Spleen (tissue), 11 donors: ENCODE data around the gene TNFSF10. TPM values are rescaled to one million over a fixed set of nuclear protein-coding genes. Genes with fewer than 3 reads are reported as not detected.

Source experiments
- DNase-seq: peaks from one replicate; pipeline ENCODE4 v3.0.0-alpha.2; 2020
- H3K27ac ChIP-seq, 8 donors: fragments of 200-600 bp; sonication (generic) in 7 of 8; 1 replicate in 4 of 8; 2 replicates in 4 of 8; pipeline versions ENCODE4 v1.5.0 to v1.8.0; 2016 to 2021; ENCODE audit warnings: inconsistent platforms in 4 of 8, mild to moderate bottlenecking in 4 of 8, moderate library complexity in 1 of 8
- H3K27me3 ChIP-seq, 7 donors: fragments of 200-600 bp; sonication (generic) in 6 of 7; replicated peaks in 1 of 7; 1 replicate in 4 of 7; 2 replicates in 3 of 7; pipeline versions ENCODE4 v1.5.0 to v1.8.0; 2016 to 2021; ENCODE audit warnings: inconsistent platforms in 3 of 7, mild to moderate bottlenecking in 1 of 7
- H3K36me3 ChIP-seq, 6 donors: fragments of 200-600 bp; sonication (generic) in 5 of 6; 1 replicate in 4 of 6; 2 replicates in 2 of 6; pipeline versions ENCODE4 v1.5.0 to v1.8.0; 2016 to 2021; ENCODE audit warnings: inconsistent platforms in 2 of 6
- H3K4me1 ChIP-seq, 6 donors: fragments of 200-600 bp; sonication (generic) in 5 of 6; 1 replicate in 3 of 6; 2 replicates in 3 of 6; pipeline versions ENCODE4 v1.5.0 to v1.8.0; 2016 to 2021; ENCODE audit warnings: inconsistent platforms in 3 of 6
- H3K4me3 ChIP-seq, 8 donors: fragments of 200-600 bp; sonication (generic) in 7 of 8; 1 replicate in 4 of 8; 2 replicates in 4 of 8; pipeline versions ENCODE4 v1.5.0 to v1.8.0; 2016 to 2021; ENCODE audit warnings: inconsistent platforms in 4 of 8, mild to moderate bottlenecking in 4 of 8, moderate library complexity in 2 of 8
- H3K9me3 ChIP-seq, 8 donors: fragments of 200-600 bp; sonication (generic) in 7 of 8; 1 replicate in 4 of 8; 2 replicates in 4 of 8; pipeline versions ENCODE4 v1.5.0 to v1.8.0; 2016 to 2021; ENCODE audit warnings: inconsistent platforms in 4 of 8
- POLR2A ChIP-seq, 3 donors: fragments of 450-650 bp; IDR thresholded peaks; one replicate each; pipeline ENCODE4 v1.5.1; 2017; ENCODE audit warnings: antibody characterized with exemption in 3 of 3, mild to moderate bottlenecking in 1 of 3
- POLR2AphosphoS5 ChIP-seq, 3 donors: sonication (generic); formaldehyde crosslinking; IDR thresholded peaks; one replicate each; pipeline ENCODE4 v1.5.1; 2017; ENCODE audit warnings: antibody characterized with exemption in 3 of 3
- WGBS, 5 donors: extraction: QIAGEN DNeasy Blood & Tissue Kit in 3 of 5; methylation state at CpG; one replicate each; pipeline versions ENCODE4 v1.1.5 to v1.1.7; 2013 to 2018; 5-methylcytosine and 5-hydroxymethylcytosine counted together
- intact Hi-C: fragments of 100-400 bp; cut with DNase I; formaldehyde crosslinking; loops from one replicate; pipeline ENCODE4 v1.15.0; 2023; ENCODE audit warnings: low total_unique reads
- polyA plus RNA-seq, 3 donors: library from polyadenylated mRNA; stranded (reverse); fragments of 200-250 nt; gene quantifications; one replicate each; pipeline ENCODE4 v1.2.1, GENCODE V29; 2013
- total RNA-seq, 7 donors: library from RNA; depleted of rRNA in 3 of 7; stranded (reverse); fragments of >200 nt in 3 of 7; fragmentation: NEBNext Ultra II Directional in 4 of 7; extraction: Animal tissue kit (Norgen Biotek cat#: 25700) in 4 of 7; gene quantifications; one replicate each; pipeline versions ENCODE4 v1.1.0 to v1.2.1, GENCODE V29; 2016 to 2021
- TF ChIP-seq, protein P1 (sequence below), 11 experiments: fragments of 200-600 bp in 7 of 11; fragments of 450-650 bp in 4 of 11; sonication (generic) in 4 of 11; IDR thresholded peaks in 8 of 11; conservative IDR thresholded peaks in 3 of 11; 1 replicate in 7 of 11; 2 replicates in 4 of 11; pipeline versions ENCODE4 v1.4.0 to v1.8.0; 2016 to 2021; ENCODE audit warnings: antibody characterized with exemption in 11 of 11, inconsistent platforms in 4 of 11, mild to moderate bottlenecking in 1 of 11
- donor health status: healthy with polysubstance abuse.
- donor health status: DM: no; HTN: no; CAD: no; lungs with moderate emphysema.
- donor health status: DM: no; HTN: no; CAD: no.
- donor health status: Bipolar disorder and iron deficiency.
- donor health status: healthy.
- donor health status: DM: no; HTN: no; CAD: no.
- donor health status: DM: yes; HTN: yes; CAD: no.

The TNFSF10 gene
- total and polyA plus RNA-seq, 10 donors = 19.5 to 156 (median 87.4) TPM

- Histone ChIP-seq H3K36me3 (no peaks in the 10 kb centered on the region), H3K4me3 (no peak overlapping the region), H3K27ac (peak overlapping the region in 5 of 8 donors; percentile 33 to 71 (median 68)), H3K27me3 (no peaks in the 10 kb centered on the region), H3K9me3 (no peaks in the 10 kb centered on the region), H3K4me1 (peaks cover 0 to 18% (median 12%) of the 10 kb centered on the region in 6 donors)
- no peak for DNase-seq
- intact Hi-C loops = no loop called here
- 23 to 55% (median 48%) methylated on average over 2 of the region's 2 CpGs for WGBS, 5 donors
- TF ChIP-seq, protein P1, sequence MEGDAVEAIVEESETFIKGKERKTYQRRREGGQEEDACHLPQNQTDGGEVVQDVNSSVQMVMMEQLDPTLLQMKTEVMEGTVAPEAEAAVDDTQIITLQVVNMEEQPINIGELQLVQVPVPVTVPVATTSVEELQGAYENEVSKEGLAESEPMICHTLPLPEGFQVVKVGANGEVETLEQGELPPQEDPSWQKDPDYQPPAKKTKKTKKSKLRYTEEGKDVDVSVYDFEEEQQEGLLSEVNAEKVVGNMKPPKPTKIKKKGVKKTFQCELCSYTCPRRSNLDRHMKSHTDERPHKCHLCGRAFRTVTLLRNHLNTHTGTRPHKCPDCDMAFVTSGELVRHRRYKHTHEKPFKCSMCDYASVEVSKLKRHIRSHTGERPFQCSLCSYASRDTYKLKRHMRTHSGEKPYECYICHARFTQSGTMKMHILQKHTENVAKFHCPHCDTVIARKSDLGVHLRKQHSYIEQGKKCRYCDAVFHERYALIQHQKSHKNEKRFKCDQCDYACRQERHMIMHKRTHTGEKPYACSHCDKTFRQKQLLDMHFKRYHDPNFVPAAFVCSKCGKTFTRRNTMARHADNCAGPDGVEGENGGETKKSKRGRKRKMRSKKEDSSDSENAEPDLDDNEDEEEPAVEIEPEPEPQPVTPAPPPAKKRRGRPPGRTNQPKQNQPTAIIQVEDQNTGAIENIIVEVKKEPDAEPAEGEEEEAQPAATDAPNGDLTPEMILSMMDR (IDR thresholded peaks at IDR 0.05 in 8 of 11, conservative IDR thresholded peaks at IDR 0.05 in 3 of 11) = no peak
- TF ChIP-seq POLR2AphosphoS5 (IDR thresholded peaks at IDR 0.05) (no peak), POLR2A (IDR thresholded peaks at IDR 0.05) (no peak)
These were observed 7.3 kb upstream of the TNFSF10 start for GRCh38 chr3:172530566-172530965.

DNA sequence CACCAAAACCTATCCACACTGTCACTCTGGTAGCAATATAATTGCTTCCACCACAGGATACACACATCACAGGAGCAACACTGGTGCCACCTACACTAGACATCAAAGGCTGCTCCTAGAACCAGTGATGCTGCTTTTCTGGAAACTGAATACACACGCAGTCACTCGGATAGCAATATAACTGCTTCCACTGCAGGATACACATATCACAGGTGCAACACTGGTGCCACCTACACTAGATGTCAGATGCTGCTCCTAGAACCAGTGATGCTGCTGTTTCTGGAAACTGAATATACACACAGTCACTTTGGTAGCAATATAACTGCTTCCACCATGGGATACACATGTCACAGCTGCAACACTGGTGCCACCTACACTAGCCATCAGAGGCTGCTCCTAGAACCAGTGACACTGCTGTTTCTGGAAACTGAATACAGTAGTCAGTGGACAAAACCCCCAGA is 6.9 kb upstream of the TNFSF10 start:
- Histone ChIP-seq H3K27ac (peak overlapping the region in 5 of 8 donors; percentile 33 to 71 (median 68)), H3K4me3 (no peak overlapping the region)
- 58 to 89% (median 84%) methylated on average over 2 of the region's 2 CpGs for WGBS, 5 donors

GRCh38 chr3:172528677-172529076 is 5.4 kb upstream of the TNFSF10 start:
- no peak for TF ChIP-seq POLR2A (IDR thresholded peaks at IDR 0.05)
- TF ChIP-seq POLR2AphosphoS5 (IDR thresholded peaks at IDR 0.05) = no peak
- TF ChIP-seq, protein P1 (IDR thresholded peaks at IDR 0.05 in 8 of 11, conservative IDR thresholded peaks at IDR 0.05 in 3 of 11) = no peak
- Histone ChIP-seq H3K4me3 (no peak overlapping the region), H3K36me3 (no peaks in the 10 kb centered on the region), H3K4me1 (peaks cover 5 to 33% (median 22%) of the 10 kb centered on the region in 6 donors), H3K27ac (no peak overlapping the region), H3K27me3 (no peaks in the 10 kb centered on the region), H3K9me3 (no peaks in the 10 kb centered on the region)
- DNase-seq = no peak
- WGBS, 5 donors = 96 to 100% (median 99%) methylated on average over 3 of the region's 3 CpGs
- intact Hi-C loops = no loop called here

More for the DNA sequence above, 6.9 kb upstream of the TNFSF10 start:
- no peak for DNase-seq
- H3K27me3 ChIP-seq = no peaks in the 10 kb centered on the region
- peaks cover 0 to 18% (median 12%) of the 10 kb centered on the region in 6 donors for H3K4me1 ChIP-seq
- H3K9me3 ChIP-seq = no peaks in the 10 kb centered on the region
- intact Hi-C loops = no loop called here
- no peak for TF ChIP-seq POLR2A (IDR thresholded peaks at IDR 0.05)
- TF ChIP-seq, protein P1 (IDR thresholded peaks at IDR 0.05 in 8 of 11, conservative IDR thresholded peaks at IDR 0.05 in 3 of 11) = no peak
- TF ChIP-seq POLR2AphosphoS5 (IDR thresholded peaks at IDR 0.05) = no peak
- H3K36me3 ChIP-seq = no peaks in the 10 kb centered on the region

- no peaks in the 10 kb centered on the region for H3K36me3 ChIP-seq
- H3K27me3 ChIP-seq = no peaks in the 10 kb centered on the region
- intact Hi-C loops = no loop called here
- 91 to 97% (median 93%) methylated on average over 2 of the region's 2 CpGs for WGBS, 5 donors
- DNase-seq = no peak
- no peaks in the 10 kb centered on the region for H3K9me3 ChIP-seq
- no peak overlapping the region for H3K4me3 ChIP-seq
- H3K4me1 ChIP-seq = peaks cover 9 to 39% (median 26%) of the 10 kb centered on the region in 6 donors
- TF ChIP-seq POLR2AphosphoS5 (IDR thresholded peaks at IDR 0.05) (no peak), POLR2A (IDR thresholded peaks at IDR 0.05) (no peak)
- TF ChIP-seq, protein P1 (IDR thresholded peaks at IDR 0.05 in 8 of 11, conservative IDR thresholded peaks at IDR 0.05 in 3 of 11) = no peak
- no peak overlapping the region for H3K27ac ChIP-seq
These were observed 4.1 kb upstream of the TNFSF10 start for GRCh38 chr3:172527306-172527705.
